ENCODE data around the gene FFAR1. TPM values are rescaled to one million over a fixed set of nuclear protein-coding genes. Genes with fewer than 3 reads are reported as not detected.

Gene FFAR1
- total and polyA plus RNA-seq, 2 donors (not counting 3 experiments of a cell fraction or from before 2014, with no cell fraction given) = not detected

DNA sequence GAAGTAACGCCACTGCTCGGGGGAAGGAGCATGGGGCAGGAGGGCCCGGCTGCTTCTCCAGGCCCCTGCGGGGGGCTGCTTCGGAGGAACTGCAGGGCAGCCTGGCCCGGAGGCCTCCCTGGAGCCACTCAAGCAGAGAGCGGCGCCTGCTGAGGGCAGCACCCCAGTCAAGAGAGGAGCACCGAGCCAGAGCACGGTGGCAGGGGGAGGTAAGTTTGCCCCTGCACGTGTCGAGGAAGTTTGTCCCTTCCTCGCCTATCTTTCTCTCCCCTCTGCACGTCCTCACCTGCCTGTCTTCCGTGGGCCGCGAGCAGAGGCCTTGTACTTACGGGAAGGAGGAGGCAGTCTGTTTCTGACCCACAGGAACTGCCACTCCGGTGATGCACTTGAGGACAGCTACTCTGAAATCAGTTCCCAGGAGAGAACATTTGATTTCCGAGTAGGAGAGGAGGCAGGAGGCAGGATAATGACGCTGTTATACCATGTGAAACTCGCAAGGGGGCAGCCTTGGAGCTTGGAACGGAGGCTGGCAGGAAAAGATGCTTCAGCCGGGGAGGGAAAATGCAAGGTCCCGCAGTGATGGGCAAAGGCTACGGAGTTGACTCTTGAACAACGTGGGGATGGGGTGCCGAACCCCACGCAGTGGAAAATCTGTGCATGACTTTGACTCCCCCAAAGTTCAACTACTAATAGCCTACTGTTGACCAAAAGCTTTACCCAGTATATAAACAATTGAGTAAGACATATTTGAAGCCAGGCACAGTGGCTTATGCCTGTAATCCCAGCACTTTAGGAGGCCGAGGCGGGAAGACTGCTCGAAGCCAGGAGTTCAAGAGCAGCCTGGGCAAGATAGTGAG is 5.0 kb downstream of the FFAR1 start:
- H3K79me2 ChIP-seq (ENCODE audit: control insufficient read depth, insufficient read depth, low read length) = no peaks in the 10 kb centered on the region
- TF ChIP-seq, protein P1, sequence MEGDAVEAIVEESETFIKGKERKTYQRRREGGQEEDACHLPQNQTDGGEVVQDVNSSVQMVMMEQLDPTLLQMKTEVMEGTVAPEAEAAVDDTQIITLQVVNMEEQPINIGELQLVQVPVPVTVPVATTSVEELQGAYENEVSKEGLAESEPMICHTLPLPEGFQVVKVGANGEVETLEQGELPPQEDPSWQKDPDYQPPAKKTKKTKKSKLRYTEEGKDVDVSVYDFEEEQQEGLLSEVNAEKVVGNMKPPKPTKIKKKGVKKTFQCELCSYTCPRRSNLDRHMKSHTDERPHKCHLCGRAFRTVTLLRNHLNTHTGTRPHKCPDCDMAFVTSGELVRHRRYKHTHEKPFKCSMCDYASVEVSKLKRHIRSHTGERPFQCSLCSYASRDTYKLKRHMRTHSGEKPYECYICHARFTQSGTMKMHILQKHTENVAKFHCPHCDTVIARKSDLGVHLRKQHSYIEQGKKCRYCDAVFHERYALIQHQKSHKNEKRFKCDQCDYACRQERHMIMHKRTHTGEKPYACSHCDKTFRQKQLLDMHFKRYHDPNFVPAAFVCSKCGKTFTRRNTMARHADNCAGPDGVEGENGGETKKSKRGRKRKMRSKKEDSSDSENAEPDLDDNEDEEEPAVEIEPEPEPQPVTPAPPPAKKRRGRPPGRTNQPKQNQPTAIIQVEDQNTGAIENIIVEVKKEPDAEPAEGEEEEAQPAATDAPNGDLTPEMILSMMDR (IDR thresholded peaks at IDR 0.05; ENCODE audit: extremely low read depth in 1 of 2, insufficient read depth in 1 of 2, low read depth in 1 of 2, low read length in 2 of 2) = peak; percentile 70 to 76
- no peak for TF ChIP-seq JUN (IDR thresholded peaks at IDR 0.05; ENCODE audit: borderline replicate concordance, insufficient read depth, insufficient read length, low read depth)
- no peaks in the 10 kb centered on the region for H3K36me3 ChIP-seq (ENCODE audit: control insufficient read depth in 2 of 2, extremely low read depth in 1 of 2, insufficient read depth in 2 of 2, low read length in 2 of 2)
- H3K4me1 ChIP-seq (ENCODE audit: control insufficient read depth, extremely low read depth, insufficient read depth, low read length) = no peaks in the 10 kb centered on the region
- DNase-seq (ENCODE audit: low read depth, low spot score) = peak; percentile 66
- no peaks in the 10 kb centered on the region for H4K20me1 ChIP-seq (replicated peaks; ENCODE audit: control insufficient read depth, extremely low read depth, insufficient read depth, low read length)
- H3K27me3 ChIP-seq (ENCODE audit: control insufficient read depth in 2 of 2, insufficient read depth in 2 of 2, low read length in 2 of 2) = no peaks in the 10 kb centered on the region
- FAIRE-seq = peak; percentile 85
- H2AFZ ChIP-seq (ENCODE audit: low read depth, low read length) = peak overlapping the region; percentile 40
- no peaks in the 10 kb centered on the region for H3K9me1 ChIP-seq (replicated peaks; ENCODE audit: control insufficient read depth, extremely low read depth, insufficient read depth, low read length)
- no peak overlapping the region for H3K4me3 ChIP-seq (replicated peaks in 1 of 3; ENCODE audit: insufficient read depth in 1 of 3, low read depth in 1 of 3, low read length in 3 of 3)
- intact Hi-C loops (cut with micrococcal nuclease) = loop anchor here (1.0 kb wide), 3 partner anchors 116 to 365 kb away; no protein-coding TSS in a partner anchor
- POLR2A ChIA-PET = no interaction called here
- H3K9ac ChIP-seq (replicated peaks; ENCODE audit: extremely low read depth, insufficient read depth, low read length) = no peak overlapping the region
- H3K4me2 ChIP-seq (ENCODE audit: insufficient read depth, low read length) = no peak overlapping the region
- CTCF ChIA-PET = interaction anchor here (0.6 to 6.9 kb wide), 24 partner anchors 8 to 301 kb away, joined by 3 to 118 read pairs (median 5); partner anchors contain the start of gene FXYD3
- dilution Hi-C loops (cut with MboI; ENCODE audit: extremely low pct_ligation_motif_present, low sequenced_read_pairs) = no loop called here
- BruUV-seq (replicated peaks) = no TSS peak
- H3K27ac ChIP-seq (ENCODE audit: insufficient read depth, low read depth, low read length) = no peak overlapping the region
- no peaks in the 10 kb centered on the region for H3K9me3 ChIP-seq (replicated peaks; ENCODE audit: control insufficient read depth, insufficient read depth, low read length)

DNA sequence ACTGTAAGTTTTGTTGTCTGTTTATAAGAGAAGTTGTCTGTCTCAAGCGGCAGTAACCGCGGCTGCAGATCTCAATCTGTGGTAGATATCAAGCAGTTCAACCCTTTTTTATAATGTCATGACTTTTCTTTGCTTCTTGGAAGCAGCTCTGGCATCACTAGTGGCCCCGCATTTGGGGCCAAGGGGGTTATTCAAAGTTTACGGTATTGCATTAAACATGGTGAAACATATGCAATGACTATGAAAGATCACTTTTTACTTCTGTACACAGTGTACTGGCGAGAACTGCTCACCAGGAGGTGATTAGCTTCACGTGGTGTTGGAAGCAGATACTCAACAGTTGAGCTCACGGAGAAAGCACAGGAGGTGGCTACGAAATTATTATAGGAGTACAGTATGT is 5.9 kb downstream of the FFAR1 start:
- Histone ChIP-seq H3K4me3 (replicated peaks in 1 of 3; ENCODE audit: insufficient read depth in 1 of 3, low read depth in 1 of 3, low read length in 3 of 3) (no peak overlapping the region), H3K4me2 (ENCODE audit: insufficient read depth, low read length) (no peak overlapping the region), H3K27ac (ENCODE audit: insufficient read depth, low read depth, low read length) (no peak overlapping the region), H3K36me3 (ENCODE audit: control insufficient read depth in 2 of 2, extremely low read depth in 1 of 2, insufficient read depth in 2 of 2, low read length in 2 of 2) (no peaks in the 10 kb centered on the region), H2AFZ (ENCODE audit: low read depth, low read length) (no peak overlapping the region), H3K9me3 (replicated peaks; ENCODE audit: control insufficient read depth, insufficient read depth, low read length) (no peaks in the 10 kb centered on the region), H3K79me2 (ENCODE audit: control insufficient read depth, insufficient read depth, low read length) (no peaks in the 10 kb centered on the region), H3K27me3 (ENCODE audit: control insufficient read depth in 2 of 2, insufficient read depth in 2 of 2, low read length in 2 of 2) (no peaks in the 10 kb centered on the region), H3K4me1 (ENCODE audit: control insufficient read depth, extremely low read depth, insufficient read depth, low read length) (no peaks in the 10 kb centered on the region), H3K9ac (replicated peaks; ENCODE audit: extremely low read depth, insufficient read depth, low read length) (no peak overlapping the region), H3K9me1 (replicated peaks; ENCODE audit: control insufficient read depth, extremely low read depth, insufficient read depth, low read length) (no peaks in the 10 kb centered on the region), H4K20me1 (replicated peaks; ENCODE audit: control insufficient read depth, extremely low read depth, insufficient read depth, low read length) (no peaks in the 10 kb centered on the region)
- BruUV-seq (replicated peaks) = no TSS peak
- POLR2A ChIA-PET = no interaction called here
- CTCF ChIA-PET = interaction anchor here (0.6 to 6.9 kb wide), 21 partner anchors 8 to 300 kb away, joined by 3 to 118 read pairs (median 5); partner anchors contain the start of gene FXYD3
- intact Hi-C loops (cut with micrococcal nuclease) = no loop called here
- FAIRE-seq (no peak), DNase-seq (ENCODE audit: low read depth, low spot score) (no peak)
- TF ChIP-seq MYC (IDR thresholded peaks at IDR 0.05; ENCODE audit: low read depth, low read length) = no peak
- TF ChIP-seq, protein P2, sequence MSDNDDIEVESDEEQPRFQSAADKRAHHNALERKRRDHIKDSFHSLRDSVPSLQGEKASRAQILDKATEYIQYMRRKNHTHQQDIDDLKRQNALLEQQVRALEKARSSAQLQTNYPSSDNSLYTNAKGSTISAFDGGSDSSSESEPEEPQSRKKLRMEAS (IDR thresholded peaks at IDR 0.05; ENCODE audit: insufficient read depth, insufficient read length) = no peak
- no peak for TF ChIP-seq GATA2 (IDR thresholded peaks at IDR 0.05; ENCODE audit: insufficient read depth, insufficient read length, low read depth, low read length)
- TF ChIP-seq, protein P1 (IDR thresholded peaks at IDR 0.05; ENCODE audit: extremely low read depth in 1 of 2, insufficient read depth in 1 of 2, low read depth in 1 of 2, low read length in 2 of 2) = no peak
- TF ChIP-seq JUN (IDR thresholded peaks at IDR 0.05; ENCODE audit: borderline replicate concordance, insufficient read depth, insufficient read length, low read depth) = no peak
- no peak for TF ChIP-seq POLR2AphosphoS5 (IDR thresholded peaks at IDR 0.05; ENCODE audit: insufficient read depth, low read depth, low read length)
- TF ChIP-seq POLR2A (IDR thresholded peaks at IDR 0.05; ENCODE audit: low read depth, low read length) = no peak
- TF ChIP-seq EZH2 (IDR thresholded peaks at IDR 0.05; ENCODE audit: borderline replicate concordance, low read depth, low read length, severe bottlenecking) = no peak
- dilution Hi-C loops (cut with MboI; ENCODE audit: extremely low pct_ligation_motif_present, low sequenced_read_pairs) = no loop called here
